K562 (cell line): Measurements from ENCODE around the gene SHROOM3. TPM values are rescaled to one million over a fixed set of nuclear protein-coding genes. Genes with fewer than 3 reads are reported as not detected.

ENCODE experiments used
- ATAC-seq: fragments of 200-7000 bp; cut with Tn5 transposase; 3 replicates; pipeline ENCODE4 v1.9.1; 2020; ENCODE audit warnings: moderate library complexity
- BruUV-seq: library from RNA; stranded (reverse); fragments of 400-500 nt; replicated peaks from 2 replicates; lab custom pipeline; 2021; lab: Mats Ljungman, UMichigan
- CTCF ChIA-PET: fragments of 300-600 bp; formaldehyde crosslinking; extraction: SDS; loops from one replicate; lab custom pipeline; 2021; ENCODE audit warnings: low intra/inter-chr PET ratio; lab: Yijun Ruan, JAX
- POLR2A ChIA-PET: fragments of 300-600, 350-650 bp; sonication (Branson Sonifier 250); formaldehyde crosslinking; extraction: SDS; loops from one replicate; lab custom pipeline; 2021; ENCODE audit warnings: antibody characterized with exemption, inconsistent platforms; lab: Yijun Ruan, JAX
- DNase-seq, 4 experiments: peaks; one replicate each; pipeline versions ENCODE4 v3.0.0 to v3.0.0-alpha.2; 2011 to 2018; ENCODE audit warnings: low spot score in 3 of 4, mixed read lengths in 3 of 4; ENCODE audit errors: extremely low read depth in 1 of 4
- FAIRE-seq: peaks from 2 replicates; lab custom pipeline; 2011; peaks lifted over from hg19 to GRCh38; lab: Jason Lieb, UNC
- H2AFZ ChIP-seq: 2 replicates; pipeline ENCODE4 v1.6.0; 2011; ENCODE audit warnings: low read depth, low read length, control low read depth, inconsistent platforms
- H3K27ac ChIP-seq: fragments of 200-600 bp; 3 replicates; pipeline ENCODE4 v1.8.0; 2011; ENCODE audit warnings: low read depth, mild to moderate bottlenecking, control low read depth, inconsistent platforms, low read length, moderate library complexity, mixed read lengths; ENCODE audit errors: extremely low read depth
- H3K27me3 ChIP-seq, 2 experiments: fragments of 300-600 bp in 1 of 2; 2 replicates in 1 of 2; 3 replicates in 1 of 2; pipeline versions ENCODE4 v1.6.0 to v1.8.0; 2011; ENCODE audit warnings: inconsistent platforms in 2 of 2, low read length in 2 of 2, mild to moderate bottlenecking in 1 of 2, mixed read lengths in 1 of 2, moderate library complexity in 1 of 2; ENCODE audit not compliant: control insufficient read depth in 2 of 2, insufficient read depth in 2 of 2
- H3K36me3 ChIP-seq: fragments of 300-600 bp; 3 replicates; pipeline ENCODE4 v1.8.0; 2011; ENCODE audit warnings: mild to moderate bottlenecking, low read length, inconsistent platforms; ENCODE audit not compliant: control insufficient read depth, insufficient read depth
- H3K4me1 ChIP-seq, 2 experiments: fragments of 200-600 bp in 1 of 2; replicated peaks in 1 of 2; 2 replicates in 1 of 2; 3 replicates in 1 of 2; pipeline versions ENCODE4 v1.5.1 to v1.8.0; 2011; ENCODE audit warnings: inconsistent platforms in 2 of 2, low read length in 2 of 2, mild to moderate bottlenecking in 1 of 2, mixed read lengths in 1 of 2, moderate library complexity in 1 of 2; ENCODE audit not compliant: control insufficient read depth in 2 of 2, insufficient read depth in 2 of 2
- H3K4me2 ChIP-seq: 2 replicates; pipeline ENCODE4 v1.6.1; 2011; ENCODE audit warnings: low read length, control low read depth, inconsistent platforms, mixed read lengths; ENCODE audit not compliant: insufficient read depth
- H3K4me3 ChIP-seq: fragments of 200-600 bp; sonication (generic), shearing (Covaris generic); 2 replicates; pipeline ENCODE4 v1.5.1; 2016; ENCODE audit warnings: control low read depth, inconsistent platforms
- H3K79me2 ChIP-seq: fragments of 200-600 bp; 3 replicates; pipeline ENCODE4 v1.8.0; 2011; ENCODE audit warnings: low read length, inconsistent platforms; ENCODE audit not compliant: control insufficient read depth, insufficient read depth
- H3K9ac ChIP-seq, 2 experiments: 2 replicates each; pipeline versions ENCODE4 v1.6.0 to v1.6.1; 2011; ENCODE audit warnings: low read depth in 2 of 2, low read length in 2 of 2, control low read depth in 1 of 2, inconsistent platforms in 1 of 2, mild to moderate bottlenecking in 1 of 2, mixed read lengths in 1 of 2; ENCODE audit not compliant: insufficient read depth in 1 of 2
- H3K9me1 ChIP-seq: one replicate; pipeline ENCODE4 v1.6.0; 2011; ENCODE audit warnings: inconsistent platforms, mild to moderate bottlenecking, low read length, moderate library complexity; ENCODE audit not compliant: control insufficient read depth, insufficient read depth
- H3K9me3 ChIP-seq: replicated peaks from 2 replicates; pipeline ENCODE4 v1.5.1; 2011; ENCODE audit warnings: low read depth, low read length, inconsistent platforms; ENCODE audit not compliant: control insufficient read depth, insufficient read depth
- H4K20me1 ChIP-seq: replicated peaks from 2 replicates; pipeline ENCODE4 v1.6.1; 2011; ENCODE audit warnings: low read length, inconsistent platforms, mixed read lengths; ENCODE audit not compliant: control insufficient read depth, insufficient read depth
- FOXP1 ChIP-seq: sonication (generic); formaldehyde crosslinking; IDR thresholded peaks from 2 replicates; pipeline ENCODE4 v1.8.0; 2022; ENCODE audit warnings: mild to moderate bottlenecking, missing genetic modification reagents
- KAT2B ChIP-seq: IDR thresholded peaks from one replicate; pipeline ENCODE4 v1.6.1; 2012; ENCODE audit warnings: low read depth, mild to moderate bottlenecking, control low read depth, inconsistent platforms, low read length, moderate library complexity
- MIER1 ChIP-seq: fragments of 450-650 bp; IDR thresholded peaks from 2 replicates; pipeline ENCODE4 v1.6.1; 2016; ENCODE audit warnings: antibody characterized with exemption, mild to moderate bottlenecking, low read depth
- TEAD4 ChIP-seq, 2 experiments: sonication (generic) in 1 of 2; formaldehyde crosslinking in 1 of 2; IDR thresholded peaks; 2 replicates each; pipeline versions ENCODE4 v1.6.1 to v1.8.0; 2012 to 2022; ENCODE audit warnings: borderline replicate concordance in 1 of 2, inconsistent platforms in 1 of 2, low read length in 1 of 2, mild to moderate bottlenecking in 1 of 2, missing genetic modification reagents in 1 of 2
- ZFP30 ChIP-seq: fragments of 250-450 bp; sonication (Bioruptor Pico); IDR thresholded peaks from 2 replicates; pipeline ENCODE4 v1.8.0; 2022; ENCODE audit warnings: moderate library complexity, mild to moderate bottlenecking, inconsistent platforms, borderline replicate concordance
- ZNF253 ChIP-seq: fragments of 250-450 bp; sonication (Bioruptor Pico); conservative IDR thresholded peaks from 2 replicates; pipeline ENCODE4 v1.6.1; 2021; ENCODE audit warnings: mild to moderate bottlenecking
- ZNF407 ChIP-seq: fragments of 450-650 bp; IDR thresholded peaks from 2 replicates; pipeline ENCODE4 v1.6.1; 2016; ENCODE audit warnings: low read depth
- WGBS: fragments of 100-300 bp; shearing (Covaris generic); methylation state at CpG from one replicate; pipeline ENCODE4 v1.1.6; 2016; ENCODE audit warnings: low coverage, mixed read lengths; ENCODE audit not compliant: insufficient coverage; ENCODE audit errors: missing lambda C conversion rate; 5-methylcytosine and 5-hydroxymethylcytosine counted together
- in situ Hi-C: fragments of 300-500 bp; cut with MboI; formaldehyde crosslinking; loops from 4 replicates; pipeline ENCODE4 v1.15.0; 2018; ENCODE audit warnings: inconsistent platforms, mixed read lengths
- intact Hi-C: fragments of 100-400 bp; cut with micrococcal nuclease; formaldehyde crosslinking; loops from 2 replicates; pipeline ENCODE4 v1.14.2; 2022
- polyA plus RNA-seq, 8 experiments: library from polyadenylated mRNA; depleted of rRNA in 4 of 8; stranded (reverse) in 5 of 8; unstranded in 3 of 8; fragments of >200 nt; fragmentation: Nextera tagmentation in 2 of 8; fragmentation: Illumina TruSeq in 1 of 8; extraction: Ambion mirVana in 2 of 8; extraction: Trizol in 1 of 8; gene quantifications; 2 replicates each; pipeline versions ENCODE4 v1.2.1 to v1.2.3, GENCODE V29; 2011 to 2014; ENCODE audit warnings: inconsistent platforms in 1 of 8, missing spikeins in 1 of 8
- total RNA-seq, 7 experiments: library from RNA; depleted of rRNA in 6 of 7; stranded (reverse); fragments of >200 nt in 6 of 7; fragmentation: Illumina TruSeq in 2 of 7; extraction: Trizol in 2 of 7; gene quantifications; 2 replicates each; pipeline versions ENCODE4 v1.2.1 to v1.2.3, GENCODE V29; 2011 to 2021; ENCODE audit warnings: low replicate concordance in 1 of 7
- TF ChIP-seq, protein P1 (sequence below): sonication (generic); formaldehyde crosslinking; IDR thresholded peaks from 2 replicates; pipeline ENCODE4 v1.5.0; 2020; ENCODE audit warnings: missing genetic modification reagents
- TF ChIP-seq, protein P2 (sequence below): fragments of 150-350 bp; IDR thresholded peaks from 2 replicates; pipeline ENCODE4 v1.6.1; 2014; ENCODE audit warnings: low read depth, mild to moderate bottlenecking, low read length, borderline replicate concordance

Gene SHROOM3
- total and polyA plus RNA-seq, 9 of the 15 experiments (the other 6 are each of a cell fraction or from before 2014, with no cell fraction given), result 0.01 to 0.07 TPM; not detected in 7

- in situ Hi-C loops, result no loop called here
- no peak for TF ChIP-seq KAT2B
- TF ChIP-seq TEAD4 (IDR thresholded peaks at IDR 0.05; ENCODE audit: low read length), result no peak
- no peak for TF ChIP-seq TEAD4 (CRISPR knock-in tag; IDR thresholded peaks at IDR 0.05; ENCODE audit: borderline replicate concordance)
- TF ChIP-seq, protein P1, sequence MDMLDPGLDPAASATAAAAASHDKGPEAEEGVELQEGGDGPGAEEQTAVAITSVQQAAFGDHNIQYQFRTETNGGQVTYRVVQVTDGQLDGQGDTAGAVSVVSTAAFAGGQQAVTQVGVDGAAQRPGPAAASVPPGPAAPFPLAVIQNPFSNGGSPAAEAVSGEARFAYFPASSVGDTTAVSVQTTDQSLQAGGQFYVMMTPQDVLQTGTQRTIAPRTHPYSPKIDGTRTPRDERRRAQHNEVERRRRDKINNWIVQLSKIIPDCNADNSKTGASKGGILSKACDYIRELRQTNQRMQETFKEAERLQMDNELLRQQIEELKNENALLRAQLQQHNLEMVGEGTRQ, result no peak
- no peak for TF ChIP-seq ZFP30
- no peak for TF ChIP-seq MIER1
- TF ChIP-seq ZNF253 (CRISPR knock-in tag), result no peak
- TF ChIP-seq, protein P2, sequence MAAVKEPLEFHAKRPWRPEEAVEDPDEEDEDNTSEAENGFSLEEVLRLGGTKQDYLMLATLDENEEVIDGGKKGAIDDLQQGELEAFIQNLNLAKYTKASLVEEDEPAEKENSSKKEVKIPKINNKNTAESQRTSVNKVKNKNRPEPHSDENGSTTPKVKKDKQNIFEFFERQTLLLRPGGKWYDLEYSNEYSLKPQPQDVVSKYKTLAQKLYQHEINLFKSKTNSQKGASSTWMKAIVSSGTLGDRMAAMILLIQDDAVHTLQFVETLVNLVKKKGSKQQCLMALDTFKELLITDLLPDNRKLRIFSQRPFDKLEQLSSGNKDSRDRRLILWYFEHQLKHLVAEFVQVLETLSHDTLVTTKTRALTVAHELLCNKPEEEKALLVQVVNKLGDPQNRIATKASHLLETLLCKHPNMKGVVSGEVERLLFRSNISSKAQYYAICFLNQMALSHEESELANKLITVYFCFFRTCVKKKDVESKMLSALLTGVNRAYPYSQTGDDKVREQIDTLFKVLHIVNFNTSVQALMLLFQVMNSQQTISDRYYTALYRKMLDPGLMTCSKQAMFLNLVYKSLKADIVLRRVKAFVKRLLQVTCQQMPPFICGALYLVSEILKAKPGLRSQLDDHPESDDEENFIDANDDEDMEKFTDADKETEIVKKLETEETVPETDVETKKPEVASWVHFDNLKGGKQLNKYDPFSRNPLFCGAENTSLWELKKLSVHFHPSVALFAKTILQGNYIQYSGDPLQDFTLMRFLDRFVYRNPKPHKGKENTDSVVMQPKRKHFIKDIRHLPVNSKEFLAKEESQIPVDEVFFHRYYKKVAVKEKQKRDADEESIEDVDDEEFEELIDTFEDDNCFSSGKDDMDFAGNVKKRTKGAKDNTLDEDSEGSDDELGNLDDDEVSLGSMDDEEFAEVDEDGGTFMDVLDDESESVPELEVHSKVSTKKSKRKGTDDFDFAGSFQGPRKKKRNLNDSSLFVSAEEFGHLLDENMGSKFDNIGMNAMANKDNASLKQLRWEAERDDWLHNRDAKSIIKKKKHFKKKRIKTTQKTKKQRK, result no peak
- no peak for TF ChIP-seq FOXP1 (CRISPR knock-in tag)
- TF ChIP-seq ZNF407, result no peak
These were observed 240.0 kb downstream of the SHROOM3 start for GRCh38 chr4:76674983-76675382.

More at GRCh38 chr4:76674983-76675382, 240.0 kb downstream of the SHROOM3 start:
- Histone ChIP-seq H3K4me1 (no peaks in the 10 kb centered on the region), H3K4me3 (no peak overlapping the region), H3K9me1 (no peaks in the 10 kb centered on the region), H4K20me1 (no peaks in the 10 kb centered on the region), H3K9me3 (no peaks in the 10 kb centered on the region), H2AFZ (no peak overlapping the region), H3K27me3 (peaks cover 7% of the 10 kb centered on the region in 2 experiments; a peak in 1 of 5 replicates), H3K79me2 (no peaks in the 10 kb centered on the region), H3K27ac (no peak overlapping the region), H3K36me3 (no peaks in the 10 kb centered on the region), H3K9ac (no peak overlapping the region), H3K4me2 (no peak overlapping the region)
- DNase-seq (no peak), ATAC-seq (no peak), FAIRE-seq (no peak)
- CTCF ChIA-PET, result no interaction called here
- POLR2A ChIA-PET, result no interaction called here
- intact Hi-C loops, result no loop called here
- 0% methylated on average over 3 of the region's 3 CpGs for WGBS
- BruUV-seq, result no TSS peak
